ENCODE results near the gene PACRG. TPM values are rescaled to one million over a fixed set of nuclear protein-coding genes. Genes with fewer than 3 reads are reported as not detected.

PACRG gene
- total and polyA plus RNA-seq, 2 experiments from 2014 or later: 0.83 to 3.7 TPM

DNA sequence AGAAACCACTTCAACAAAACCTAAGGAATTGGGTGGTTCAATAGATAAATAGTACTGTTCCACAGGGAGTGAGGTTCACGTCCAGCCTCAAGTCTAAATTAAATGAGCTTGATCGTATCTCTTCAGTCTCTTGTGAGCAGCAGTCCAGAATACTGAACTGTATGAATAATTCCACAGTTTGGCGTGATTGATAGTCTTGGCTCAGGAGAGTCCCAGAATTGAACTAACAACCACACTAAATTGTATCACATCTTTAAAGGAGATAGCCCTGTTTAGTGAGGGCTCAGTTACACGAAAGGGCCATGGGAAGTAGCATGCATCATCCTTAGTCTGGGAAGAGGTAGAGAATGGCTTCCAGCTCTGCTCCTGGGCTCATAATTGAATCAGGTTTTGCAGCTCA is 224.6 kb downstream of the PACRG start:
- Histone ChIP-seq H3K9me3 (ENCODE audit: low read depth) (no peaks in the 10 kb centered on the region), H3K27me3 (no peaks in the 10 kb centered on the region), H3K36me3 (no peaks in the 10 kb centered on the region), H3K27ac (no peak overlapping the region), H3K4me1 (ENCODE audit: low read depth) (peaks cover 7% of the 10 kb centered on the region), H3K4me3 (no peak overlapping the region)
- no peak for DNase-seq (ENCODE audit: low read depth in 1 of 2, low spot score in 1 of 2)
- TF ChIP-seq, protein P1, sequence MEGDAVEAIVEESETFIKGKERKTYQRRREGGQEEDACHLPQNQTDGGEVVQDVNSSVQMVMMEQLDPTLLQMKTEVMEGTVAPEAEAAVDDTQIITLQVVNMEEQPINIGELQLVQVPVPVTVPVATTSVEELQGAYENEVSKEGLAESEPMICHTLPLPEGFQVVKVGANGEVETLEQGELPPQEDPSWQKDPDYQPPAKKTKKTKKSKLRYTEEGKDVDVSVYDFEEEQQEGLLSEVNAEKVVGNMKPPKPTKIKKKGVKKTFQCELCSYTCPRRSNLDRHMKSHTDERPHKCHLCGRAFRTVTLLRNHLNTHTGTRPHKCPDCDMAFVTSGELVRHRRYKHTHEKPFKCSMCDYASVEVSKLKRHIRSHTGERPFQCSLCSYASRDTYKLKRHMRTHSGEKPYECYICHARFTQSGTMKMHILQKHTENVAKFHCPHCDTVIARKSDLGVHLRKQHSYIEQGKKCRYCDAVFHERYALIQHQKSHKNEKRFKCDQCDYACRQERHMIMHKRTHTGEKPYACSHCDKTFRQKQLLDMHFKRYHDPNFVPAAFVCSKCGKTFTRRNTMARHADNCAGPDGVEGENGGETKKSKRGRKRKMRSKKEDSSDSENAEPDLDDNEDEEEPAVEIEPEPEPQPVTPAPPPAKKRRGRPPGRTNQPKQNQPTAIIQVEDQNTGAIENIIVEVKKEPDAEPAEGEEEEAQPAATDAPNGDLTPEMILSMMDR (IDR thresholded peaks at IDR 0.05; ENCODE audit: low read depth, low read length): no peak

DNA sequence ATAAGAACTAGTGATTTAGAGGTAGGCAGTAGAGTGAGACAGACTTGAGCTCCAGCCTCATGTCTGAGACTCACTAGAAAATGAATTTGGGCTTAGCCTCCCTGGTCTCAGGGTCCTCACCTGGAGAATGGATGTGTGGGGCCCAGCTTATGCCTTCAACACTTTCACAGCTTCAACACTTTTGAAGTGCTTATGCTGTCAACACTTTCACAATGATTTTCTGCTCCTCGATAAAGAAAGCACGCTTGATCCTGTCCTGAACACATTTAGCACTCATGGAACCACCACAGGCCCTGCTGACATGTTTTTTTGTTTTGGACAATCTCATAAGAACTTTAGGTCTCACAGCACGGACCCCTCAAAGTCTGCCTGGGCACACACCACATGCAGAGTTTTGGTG is 229.3 kb downstream of the PACRG start:
- H3K27ac ChIP-seq: no peak overlapping the region
- no peaks in the 10 kb centered on the region for H3K9me3 ChIP-seq (ENCODE audit: low read depth)
- no peaks in the 10 kb centered on the region for H3K36me3 ChIP-seq
- H3K4me3 ChIP-seq: no peak overlapping the region
- TF ChIP-seq, protein P1 (IDR thresholded peaks at IDR 0.05; ENCODE audit: low read depth, low read length): no peak
- peaks cover 7% of the 10 kb centered on the region for H3K4me1 ChIP-seq (ENCODE audit: low read depth)
- no peaks in the 10 kb centered on the region for H3K27me3 ChIP-seq
- peak in 1 of 2 donors; percentile 46 for DNase-seq (ENCODE audit: low read depth in 1 of 2, low spot score in 1 of 2)

DNA sequence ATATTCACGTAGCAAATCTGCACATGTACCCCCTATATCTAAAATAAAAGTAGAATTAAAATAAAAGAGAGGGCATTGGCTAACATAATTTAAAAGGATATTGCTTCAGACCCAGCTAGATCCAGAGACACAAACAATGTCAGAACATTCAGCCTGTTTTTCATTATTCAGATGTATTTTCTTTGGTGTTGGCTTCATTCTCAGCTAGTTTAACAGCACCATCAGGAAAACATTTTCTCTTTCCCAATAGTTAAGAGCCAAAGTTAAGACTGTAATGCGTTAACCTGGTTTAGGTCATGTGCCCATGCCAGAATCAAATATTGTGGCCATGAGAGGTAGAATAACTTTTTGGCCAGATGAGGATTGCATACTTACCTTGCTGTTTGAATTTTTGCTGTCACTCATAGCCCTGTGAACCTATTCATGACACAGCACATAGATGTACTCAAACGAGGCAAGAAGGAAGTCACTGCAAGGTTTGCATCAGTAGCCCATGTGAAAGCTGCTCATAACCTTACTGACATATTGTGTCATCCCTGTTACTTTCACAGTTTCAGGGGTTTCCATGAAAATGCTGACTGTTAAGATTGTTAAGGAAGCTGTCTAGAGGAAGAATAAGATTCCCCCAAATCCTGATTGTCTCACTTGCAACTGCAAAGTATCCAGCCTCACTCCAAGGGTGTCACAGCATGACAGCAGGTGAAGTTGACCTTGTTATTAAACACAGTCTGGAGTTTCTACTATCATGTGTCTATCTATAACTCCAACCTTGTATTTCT is 233.1 kb downstream of the PACRG start:
- peaks cover 7% of the 10 kb centered on the region for H3K4me1 ChIP-seq (ENCODE audit: low read depth)
- TF ChIP-seq, protein P1 (IDR thresholded peaks at IDR 0.05; ENCODE audit: low read depth, low read length): no peak
- H3K4me3 ChIP-seq: no peak overlapping the region
- H3K36me3 ChIP-seq: no peaks in the 10 kb centered on the region
- DNase-seq (ENCODE audit: low read depth in 1 of 2, low spot score in 1 of 2): no peak
- no peaks in the 10 kb centered on the region for H3K9me3 ChIP-seq (ENCODE audit: low read depth)
- no peaks in the 10 kb centered on the region for H3K27me3 ChIP-seq
- H3K27ac ChIP-seq: no peak overlapping the region

DNA sequence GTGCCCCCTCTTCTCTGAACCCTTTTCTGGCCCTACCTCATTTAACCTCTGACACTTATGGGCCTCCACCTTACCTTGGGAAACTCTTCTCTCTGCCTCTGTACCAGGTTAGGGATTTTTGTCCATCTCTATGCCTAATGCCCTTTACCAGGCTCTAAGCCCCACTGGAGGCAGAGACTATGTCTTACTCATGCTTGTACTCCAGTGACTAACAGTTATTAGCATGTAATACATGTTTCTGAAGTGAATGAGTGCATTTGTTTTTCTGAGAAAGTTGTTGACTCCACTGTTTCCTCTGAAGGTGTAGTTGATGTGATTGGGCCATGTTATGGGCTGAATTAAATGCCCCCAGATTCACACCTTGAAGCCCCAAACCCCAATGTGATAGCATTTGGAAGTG is 234.3 kb downstream of the PACRG start:
- H3K27me3 ChIP-seq: no peaks in the 10 kb centered on the region
- no peaks in the 10 kb centered on the region for H3K9me3 ChIP-seq (ENCODE audit: low read depth)
- no peak for DNase-seq (ENCODE audit: low read depth in 1 of 2, low spot score in 1 of 2)
- H3K4me3 ChIP-seq: no peak overlapping the region
- H3K27ac ChIP-seq: no peak overlapping the region
- peaks cover 2% of the 10 kb centered on the region for H3K4me1 ChIP-seq (ENCODE audit: low read depth)
- H3K36me3 ChIP-seq: no peaks in the 10 kb centered on the region
- TF ChIP-seq, protein P1 (IDR thresholded peaks at IDR 0.05; ENCODE audit: low read depth, low read length): no peak

DNA sequence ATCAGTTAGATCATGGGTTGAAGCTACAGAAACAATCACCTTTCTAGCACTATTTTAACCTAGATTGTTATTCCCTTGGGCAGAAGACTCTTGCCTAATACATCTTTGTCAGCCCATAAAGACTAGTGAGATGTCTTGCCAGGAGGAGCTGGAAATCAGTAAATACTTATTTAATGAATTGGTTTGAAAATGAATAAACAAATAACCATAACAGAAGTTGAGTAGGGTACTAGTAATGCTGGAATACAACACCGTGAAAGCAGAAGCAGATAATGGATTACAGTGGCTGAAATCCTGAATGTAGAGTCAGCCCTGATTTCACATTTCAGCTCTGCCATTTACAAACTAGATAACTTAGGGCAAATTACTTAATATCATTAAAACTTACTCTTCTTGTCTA is 236.1 kb downstream of the PACRG start:
- Histone ChIP-seq H3K27me3 (no peaks in the 10 kb centered on the region), H3K4me1 (ENCODE audit: low read depth) (no peaks in the 10 kb centered on the region), H3K27ac (no peak overlapping the region), H3K36me3 (no peaks in the 10 kb centered on the region), H3K9me3 (ENCODE audit: low read depth) (no peaks in the 10 kb centered on the region), H3K4me3 (no peak overlapping the region)
- TF ChIP-seq, protein P1 (IDR thresholded peaks at IDR 0.05; ENCODE audit: low read depth, low read length): no peak
- DNase-seq (ENCODE audit: low read depth in 1 of 2, low spot score in 1 of 2): no peak

All from cardiac muscle cell (in vitro differentiated cells and primary cell).